ENCODE data around the gene P2RY12. TPM values are rescaled to one million over a fixed set of nuclear protein-coding genes. Genes with fewer than 3 reads are reported as not detected.

P2RY12 gene
- total and polyA plus RNA-seq, 10 of the 15 experiments (the other 5 are each of a cell fraction or from before 2014, with no cell fraction given): 0.27 to 1.0 (median 0.66) TPM; not detected in 2

GRCh38 chr3:151384741-151385174, at the start of gene P2RY12 (continued):
- TF ChIP-seq, protein P1, sequence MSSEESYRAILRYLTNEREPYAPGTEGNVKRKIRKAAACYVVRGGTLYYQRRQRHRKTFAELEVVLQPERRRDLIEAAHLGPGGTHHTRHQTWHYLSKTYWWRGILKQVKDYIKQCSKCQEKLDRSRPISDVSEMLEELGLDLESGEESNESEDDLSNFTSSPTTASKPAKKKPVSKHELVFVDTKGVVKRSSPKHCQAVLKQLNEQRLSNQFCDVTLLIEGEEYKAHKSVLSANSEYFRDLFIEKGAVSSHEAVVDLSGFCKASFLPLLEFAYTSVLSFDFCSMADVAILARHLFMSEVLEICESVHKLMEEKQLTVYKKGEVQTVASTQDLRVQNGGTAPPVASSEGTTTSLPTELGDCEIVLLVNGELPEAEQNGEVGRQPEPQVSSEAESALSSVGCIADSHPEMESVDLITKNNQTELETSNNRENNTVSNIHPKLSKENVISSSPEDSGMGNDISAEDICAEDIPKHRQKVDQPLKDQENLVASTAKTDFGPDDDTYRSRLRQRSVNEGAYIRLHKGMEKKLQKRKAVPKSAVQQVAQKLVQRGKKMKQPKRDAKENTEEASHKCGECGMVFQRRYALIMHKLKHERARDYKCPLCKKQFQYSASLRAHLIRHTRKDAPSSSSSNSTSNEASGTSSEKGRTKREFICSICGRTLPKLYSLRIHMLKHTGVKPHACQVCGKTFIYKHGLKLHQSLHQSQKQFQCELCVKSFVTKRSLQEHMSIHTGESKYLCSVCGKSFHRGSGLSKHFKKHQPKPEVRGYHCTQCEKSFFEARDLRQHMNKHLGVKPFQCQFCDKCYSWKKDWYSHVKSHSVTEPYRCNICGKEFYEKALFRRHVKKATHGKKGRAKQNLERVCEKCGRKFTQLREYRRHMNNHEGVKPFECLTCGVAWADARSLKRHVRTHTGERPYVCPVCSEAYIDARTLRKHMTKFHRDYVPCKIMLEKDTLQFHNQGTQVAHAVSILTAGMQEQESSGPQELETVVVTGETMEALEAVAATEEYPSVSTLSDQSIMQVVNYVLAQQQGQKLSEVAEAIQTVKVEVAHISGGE (CRISPR knock-in tag; IDR thresholded peaks at IDR 0.05): no peak
- TF ChIP-seq EGR1 (IDR thresholded peaks at IDR 0.05; ENCODE audit: borderline replicate concordance in 1 of 2, low read depth in 2 of 2, low read length in 2 of 2): no peak
- TF ChIP-seq RB1 (IDR thresholded peaks at IDR 0.05; ENCODE audit: borderline replicate concordance): no peak
- no peak for TF ChIP-seq SRF (IDR thresholded peaks at IDR 0.05; ENCODE audit: low read depth in 2 of 2, low read length in 2 of 2)
- no peak for TF ChIP-seq REST (IDR thresholded peaks at IDR 0.05; ENCODE audit: low read depth, low read length)
- no peak for TF ChIP-seq KDM1A (IDR thresholded peaks at IDR 0.05; ENCODE audit: borderline replicate concordance)
- no peak for TF ChIP-seq BHLHE40 (IDR thresholded peaks at IDR 0.05; ENCODE audit: borderline replicate concordance in 1 of 2, low read depth in 2 of 2, low read length in 1 of 2)
- TF ChIP-seq ZNF207 (IDR thresholded peaks at IDR 0.05; ENCODE audit: borderline replicate concordance): no peak
- TF ChIP-seq STAT1 (conservative IDR thresholded peaks at IDR 0.05): no peak
- TF ChIP-seq RELA (IDR thresholded peaks at IDR 0.05; ENCODE audit: borderline replicate concordance, partially characterized antibody): no peak
- no peak for TF ChIP-seq RBBP5 (conservative IDR thresholded peaks at IDR 0.05)
- TF ChIP-seq ESRRA (IDR thresholded peaks at IDR 0.05; ENCODE audit: low read length): no peak
- TF ChIP-seq CEBPB (IDR thresholded peaks at IDR 0.05; ENCODE audit: borderline replicate concordance in 1 of 2, low read depth in 2 of 2, low read length in 2 of 2): peak in 1 of 2 experiments; percentile 74; a peak in 1 of 4 replicates
- peak; percentile 78; the same call in 1 of the 2 replicates for TF ChIP-seq MEF2A (IDR thresholded peaks at IDR 0.05; ENCODE audit: insufficient read depth, low read depth, low read length)
- 0 out of 2 replicates have a peak, but pooled peaks have one; percentile 49 for TF ChIP-seq MTA3 (IDR thresholded peaks at IDR 0.05; ENCODE audit: borderline replicate concordance, low read length)
- no peak for TF ChIP-seq KLF5 (IDR thresholded peaks at IDR 0.05; ENCODE audit: partially characterized antibody)
- TF ChIP-seq, protein P2, sequence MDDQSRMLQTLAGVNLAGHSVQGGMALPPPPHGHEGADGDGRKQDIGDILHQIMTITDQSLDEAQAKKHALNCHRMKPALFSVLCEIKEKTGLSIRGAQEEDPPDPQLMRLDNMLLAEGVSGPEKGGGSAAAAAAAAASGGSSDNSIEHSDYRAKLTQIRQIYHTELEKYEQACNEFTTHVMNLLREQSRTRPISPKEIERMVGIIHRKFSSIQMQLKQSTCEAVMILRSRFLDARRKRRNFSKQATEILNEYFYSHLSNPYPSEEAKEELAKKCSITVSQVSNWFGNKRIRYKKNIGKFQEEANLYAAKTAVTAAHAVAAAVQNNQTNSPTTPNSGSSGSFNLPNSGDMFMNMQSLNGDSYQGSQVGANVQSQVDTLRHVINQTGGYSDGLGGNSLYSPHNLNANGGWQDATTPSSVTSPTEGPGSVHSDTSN (IDR thresholded peaks at IDR 0.05; ENCODE audit: insufficient replicate concordance, low read depth, low read length): peak; percentile 40
- TF ChIP-seq NBN (IDR thresholded peaks at IDR 0.05): peak; percentile 50; the same call in 1 of the 2 replicates
- peak; percentile 77 for TF ChIP-seq JUNB (IDR thresholded peaks at IDR 0.05)
- TF ChIP-seq FOS (IDR thresholded peaks at IDR 0.05; ENCODE audit: borderline replicate concordance, extremely low read depth, insufficient read length): no peak
- TF ChIP-seq HDGF (IDR thresholded peaks at IDR 0.05): no peak
- no peak for TF ChIP-seq YBX1 (IDR thresholded peaks at IDR 0.05)
- peak; percentile 82 for TF ChIP-seq RUNX3 (IDR thresholded peaks at IDR 0.05; ENCODE audit: low read length)
- TF ChIP-seq SP1 (IDR thresholded peaks at IDR 0.05; ENCODE audit: low read depth, low read length): no peak
